ENCODE measurements around the gene NABP2.

- TF ChIP-seq CTCF (IDR thresholded peaks at IDR 0.05) (no peak), EZH2 (IDR thresholded peaks at IDR 0.05; ENCODE audit: borderline replicate concordance, insufficient read depth, low read depth, low read length, poor library complexity, severe bottlenecking) (no peak)
Measured at GRCh38 chr12:56257071-56257470, 32.9 kb downstream of the NABP2 start.

All from B cell (primary cell).